NCI-H2227 (cell line): ENCODE data around the gene PRG3.
"Not testable (repeated sequence)": the region's sequence is repeated elsewhere in the genome, so short reads cannot be mapped to it uniquely, and the experiment has no call there.

Source experiments
- DNase-seq: peaks from one replicate; lab custom pipeline; 2025; ENCODE audit not compliant: unreplicated experiment; lab: John Stamatoyannopoulos, UW

PRG3 gene

GRCh38 chr11:57361420-57361819, 19.5 kb downstream of the PRG3 start:
- DNase-seq, result not testable (repeated sequence)

- no peak for DNase-seq
These were observed 20.0 kb downstream of the PRG3 start for GRCh38 chr11:57360991-57361390.

- no peak for DNase-seq
These were observed 20.9 kb downstream of the PRG3 start for GRCh38 chr11:57359896-57360690.

GRCh38 chr11:57359396-57359795, 21.6 kb downstream of the PRG3 start:
- DNase-seq, result no peak

- no peak for DNase-seq
These were observed 22.0 kb downstream of the PRG3 start for GRCh38 chr11:57358991-57359390.

- peak; percentile 47 for DNase-seq
These were observed 22.4 kb downstream of the PRG3 start for GRCh38 chr11:57358543-57358961.

- DNase-seq, result no peak
These were observed 23.1 kb downstream of the PRG3 start for GRCh38 chr11:57357856-57358255.

- no peak for DNase-seq
These were observed 23.6 kb downstream of the PRG3 start for GRCh38 chr11:57357310-57357709.

- no peak for DNase-seq
These were observed 24.7 kb downstream of the PRG3 start for GRCh38 chr11:57356268-57356667.

GRCh38 chr11:57354699-57355098, 26.3 kb downstream of the PRG3 start:
- DNase-seq, result no peak

GRCh38 chr11:57353852-57354251, 27.1 kb downstream of the PRG3 start:
- no peak for DNase-seq

- DNase-seq, result no peak
These were observed 27.5 kb downstream of the PRG3 start for GRCh38 chr11:57353446-57353845.

- no peak for DNase-seq
These were observed 27.9 kb downstream of the PRG3 start for GRCh38 chr11:57353036-57353435.

GRCh38 chr11:57349491-57350274, 31.3 kb downstream of the PRG3 start:
- DNase-seq, result no peak

- DNase-seq, result no peak
These were observed 32.2 kb downstream of the PRG3 start for GRCh38 chr11:57348636-57349313.

- no peak for DNase-seq
These were observed 32.9 kb downstream of the PRG3 start for GRCh38 chr11:57348052-57348451.

- DNase-seq, result no peak
These were observed 33.6 kb downstream of the PRG3 start for GRCh38 chr11:57347336-57347735.

GRCh38 chr11:57345555-57346211, 35.3 kb downstream of the PRG3 start:
- DNase-seq, result peak; percentile 86

GRCh38 chr11:57344826-57345225, 36.1 kb downstream of the PRG3 start:
- DNase-seq, result no peak

- DNase-seq, result peak; percentile 40
These were observed 37.1 kb downstream of the PRG3 start for GRCh38 chr11:57343825-57344224.

- no peak for DNase-seq
These were observed 38.2 kb downstream of the PRG3 start for GRCh38 chr11:57342702-57343101.
